CD14-positive monocyte (primary cell): Measurements from ENCODE around the gene BIK. TPM values are rescaled to one million over a fixed set of nuclear protein-coding genes. Genes with fewer than 3 reads are reported as not detected.

ENCODE experiments used
- DNase-seq, 3 donors: peaks; one replicate each; pipeline ENCODE4 v3.0.0-alpha.2; 2011 to 2022
- H2AFZ ChIP-seq: 2 replicates; pipeline ENCODE4 v1.6.0; 2012; ENCODE audit warnings: mild to moderate bottlenecking, low read depth, low read length, inconsistent platforms; ENCODE audit not compliant: insufficient read depth, poor library complexity, severe bottlenecking
- H3K27ac ChIP-seq, 2 donors: 1 replicate in 1 of 2; 2 replicates in 1 of 2; pipeline ENCODE4 v1.5.1; 2012 to 2013; ENCODE audit warnings: low read length in 2 of 2, control low read depth in 1 of 2, inconsistent platforms in 1 of 2, low read depth in 1 of 2, mild to moderate bottlenecking in 1 of 2
- H3K27me3 ChIP-seq, 2 donors: one replicate each; pipeline versions ENCODE4 v1.6.0 to v1.6.1; 2011 to 2013; ENCODE audit warnings: low read length in 2 of 2; ENCODE audit not compliant: control insufficient read depth in 2 of 2, insufficient read depth in 2 of 2
- H3K36me3 ChIP-seq, 2 donors: replicated peaks in 1 of 2; 1 replicate in 1 of 2; 2 replicates in 1 of 2; pipeline versions ENCODE4 v1.5.1 to v1.6.1; 2012 to 2013; ENCODE audit warnings: low read length in 2 of 2, control low read depth in 1 of 2, inconsistent platforms in 1 of 2, mild to moderate bottlenecking in 1 of 2; ENCODE audit not compliant: insufficient read depth in 2 of 2, control insufficient read depth in 1 of 2
- H3K4me1 ChIP-seq, 2 donors: 1 replicate in 1 of 2; 2 replicates in 1 of 2; pipeline versions ENCODE4 v1.5.1 to v1.6.1; 2012 to 2013; ENCODE audit warnings: low read length in 2 of 2, control low read depth in 1 of 2, inconsistent platforms in 1 of 2, mild to moderate bottlenecking in 1 of 2, moderate library complexity in 1 of 2; ENCODE audit not compliant: insufficient read depth in 2 of 2, control insufficient read depth in 1 of 2
- H3K4me2 ChIP-seq: replicated peaks from 2 replicates; pipeline ENCODE3; 2012; ENCODE audit warnings: low read length, moderate library complexity, mild to moderate bottlenecking; ENCODE audit not compliant: poor library complexity, severe bottlenecking; ENCODE audit errors: extremely low read depth
- H3K4me3 ChIP-seq, 3 experiments: fragments of 200-600 bp in 1 of 3; sonication (generic) in 1 of 3; replicated peaks in 1 of 3; 1 replicate in 2 of 3; 2 replicates in 1 of 3; pipeline ENCODE4 v1.5.1; 2011 to 2013; ENCODE audit warnings: low read length in 3 of 3, mild to moderate bottlenecking in 3 of 3, control low read depth in 2 of 3, low read depth in 2 of 3, inconsistent platforms in 1 of 3, moderate library complexity in 1 of 3
- H3K79me2 ChIP-seq: 2 replicates; pipeline ENCODE4 v1.6.0; 2012; ENCODE audit warnings: mild to moderate bottlenecking, control low read depth, inconsistent platforms, low read length, moderate library complexity; ENCODE audit not compliant: insufficient read depth
- H3K9ac ChIP-seq: 2 replicates; pipeline ENCODE4 v1.6.0; 2017; ENCODE audit warnings: low read length, mild to moderate bottlenecking; ENCODE audit not compliant: insufficient read depth, poor library complexity, severe bottlenecking
- H3K9me3 ChIP-seq, 2 donors: replicated peaks in 1 of 2; 1 replicate in 1 of 2; 2 replicates in 1 of 2; pipeline versions ENCODE4 v1.5.1 to v1.6.1; 2012 to 2013; ENCODE audit warnings: low read length in 2 of 2, control low read depth in 1 of 2; ENCODE audit not compliant: control insufficient read depth in 1 of 2, insufficient read depth in 1 of 2
- H4K20me1 ChIP-seq: 2 replicates; pipeline ENCODE4 v1.6.0; 2012; ENCODE audit warnings: mild to moderate bottlenecking, low read length, control low read depth, moderate library complexity; ENCODE audit not compliant: insufficient read depth
- H3K27ac Mint-ChIP-seq, 7 donors: one replicate each; pipeline ENCODE4 v1.8.0; 2020; ENCODE audit warnings: mild to moderate bottlenecking in 7 of 7, mixed read lengths in 7 of 7, moderate library complexity in 6 of 7, inconsistent platforms in 2 of 7
- H3K27me3 Mint-ChIP-seq, 3 donors: one replicate each; pipeline ENCODE4 v1.8.0; 2021 to 2022; ENCODE audit warnings: low read depth in 3 of 3, mild to moderate bottlenecking in 3 of 3, mixed read lengths in 3 of 3, moderate library complexity in 3 of 3, inconsistent platforms in 1 of 3
- H3K36me3 Mint-ChIP-seq, 2 donors: one replicate each; pipeline ENCODE4 v1.8.0; 2020; ENCODE audit warnings: mixed read lengths in 2 of 2, inconsistent platforms in 1 of 2, mild to moderate bottlenecking in 1 of 2
- H3K4me1 Mint-ChIP-seq: one replicate; pipeline ENCODE4 v1.8.0; 2020; ENCODE audit warnings: mild to moderate bottlenecking, mixed read lengths
- H3K4me3 Mint-ChIP-seq, 2 donors: one replicate each; pipeline ENCODE4 v1.8.0; 2020; ENCODE audit warnings: mild to moderate bottlenecking in 2 of 2, mixed read lengths in 2 of 2, moderate library complexity in 1 of 2
- H3K9me3 Mint-ChIP-seq, 7 donors: one replicate each; pipeline ENCODE4 v1.8.0; 2020 to 2022; ENCODE audit warnings: mixed read lengths in 7 of 7, mild to moderate bottlenecking in 6 of 7, moderate library complexity in 6 of 7, inconsistent platforms in 2 of 7
- whole genome bisulfite sequencing: methylation state at CpG from one replicate; pipeline ENCODE4 v1.1.5; 2013; ENCODE audit warnings: missing lambda C conversion rate; ENCODE audit not compliant: insufficient coverage; 5-methylcytosine and 5-hydroxymethylcytosine counted together
- intact Hi-C, 2 donors: fragments of 100-400 bp; cut with micrococcal nuclease; formaldehyde crosslinking; loops; one replicate each; pipeline versions ENCODE4 v1.15.0 to v1.15.1; 2023
- polyA plus RNA-seq, 3 donors: library from polyadenylated mRNA; depleted of rRNA in 1 of 3; unstranded in 2 of 3; stranded (reverse) in 1 of 3; fragments of 300-500 nt in 2 of 3; fragments of >200 nt in 1 of 3; fragmentation: Illumina TruSeq in 2 of 3; gene quantifications; 1 replicate in 2 of 3; 2 replicates in 1 of 3; pipeline ENCODE4 v1.2.3, GENCODE V29; 2012 to 2021
- TF ChIP-seq, protein P1 (sequence below): fragments of 200-600 bp; IDR thresholded peaks from one replicate; pipeline ENCODE4 v1.8.0; 2022; ENCODE audit warnings: antibody characterized with exemption, mild to moderate bottlenecking

Gene BIK
- polyA plus RNA-seq, 3 donors = 0.96 to 3.1 (median 3.1) TPM

DNA sequence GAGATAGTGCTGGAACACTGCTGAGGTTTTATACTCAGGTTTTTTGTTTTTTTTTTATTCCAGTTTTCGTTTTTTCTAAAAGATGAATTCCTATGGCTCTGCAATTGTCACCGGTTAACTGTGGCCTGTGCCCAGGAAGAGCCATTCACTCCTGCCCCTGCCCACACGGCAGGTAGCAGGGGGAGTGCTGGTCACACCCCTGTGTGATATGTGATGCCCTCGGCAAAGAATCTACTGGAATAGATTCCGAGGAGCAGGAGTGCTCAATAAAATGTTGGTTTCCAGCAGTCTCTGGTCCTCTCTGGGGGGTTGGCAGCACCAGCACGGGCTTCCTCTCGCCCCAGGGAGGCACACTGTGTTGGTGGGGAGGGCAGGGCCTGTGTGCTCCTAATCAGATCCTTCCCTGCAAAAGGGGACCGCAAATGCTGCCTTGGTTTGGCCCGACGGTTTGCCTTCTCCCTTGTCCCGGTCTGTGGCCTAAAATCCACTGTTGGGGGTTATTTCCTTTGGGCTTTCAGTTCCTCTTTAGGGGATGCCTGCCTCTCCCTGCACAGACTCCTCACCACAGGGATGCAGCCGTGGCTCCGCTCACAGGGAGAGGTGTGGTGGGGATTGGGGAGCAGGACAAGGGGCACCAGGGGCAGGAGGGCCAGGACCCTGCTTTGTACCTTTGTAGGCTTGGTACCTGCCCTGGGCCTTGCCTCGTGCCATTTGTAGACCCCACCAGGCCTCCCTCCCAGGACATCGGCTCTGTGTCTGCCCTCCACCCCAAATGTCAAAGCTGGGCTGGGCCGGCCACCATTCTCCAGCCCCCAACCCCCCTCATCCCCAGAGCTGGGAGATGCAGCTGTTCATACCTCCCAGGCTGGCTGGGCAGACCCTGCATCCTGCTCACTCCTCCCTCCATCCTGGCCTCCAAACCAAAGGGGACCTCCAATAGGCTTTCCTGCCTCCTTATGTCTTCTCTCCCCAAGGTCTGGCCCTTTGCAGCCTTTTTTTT lies 19.2 kb downstream of the BIK start:
- peak overlapping the region; percentile 54 for H2AFZ ChIP-seq
- H3K79me2 ChIP-seq = no peaks in the 10 kb centered on the region
- peaks cover 30% of the 10 kb centered on the region for H3K4me1 Mint-ChIP-seq
- peak overlapping the region in 1 of 2 donors; percentile 53 for H3K4me3 Mint-ChIP-seq
- peaks cover 32 to 37% of the 10 kb centered on the region in 2 donors for H3K4me1 ChIP-seq
- peak overlapping the region; percentile 10 for H3K4me2 ChIP-seq
- peaks cover 21 to 38% of the 10 kb centered on the region in 2 donors for H3K36me3 Mint-ChIP-seq
- H3K27ac Mint-ChIP-seq = peak overlapping the region in 1 of 7 donors; percentile 54
- DNase-seq = peak in 2 of 3 donors; percentile 43 to 57
- H3K9ac ChIP-seq = peak overlapping the region; percentile 20
- no peaks in the 10 kb centered on the region for H3K27me3 ChIP-seq
- H3K36me3 ChIP-seq = peaks cover 0 to 33% of the 10 kb centered on the region in 2 donors
- 17% methylated on average over 12 of the region's 16 CpGs for whole genome bisulfite sequencing
- intact Hi-C loops = no loop called here
- H4K20me1 ChIP-seq = peaks cover 4% of the 10 kb centered on the region
- no peaks in the 10 kb centered on the region for H3K9me3 ChIP-seq
- H3K9me3 Mint-ChIP-seq = peaks cover 0 to 2% (median 0%) of the 10 kb centered on the region in 7 donors
- peak overlapping the region in 1 of 3 experiments; percentile 12 for H3K4me3 ChIP-seq
- H3K27me3 Mint-ChIP-seq = peaks cover 3 to 6% (median 5%) of the 10 kb centered on the region in 3 donors
- H3K27ac ChIP-seq = no peak overlapping the region
- TF ChIP-seq, protein P1, sequence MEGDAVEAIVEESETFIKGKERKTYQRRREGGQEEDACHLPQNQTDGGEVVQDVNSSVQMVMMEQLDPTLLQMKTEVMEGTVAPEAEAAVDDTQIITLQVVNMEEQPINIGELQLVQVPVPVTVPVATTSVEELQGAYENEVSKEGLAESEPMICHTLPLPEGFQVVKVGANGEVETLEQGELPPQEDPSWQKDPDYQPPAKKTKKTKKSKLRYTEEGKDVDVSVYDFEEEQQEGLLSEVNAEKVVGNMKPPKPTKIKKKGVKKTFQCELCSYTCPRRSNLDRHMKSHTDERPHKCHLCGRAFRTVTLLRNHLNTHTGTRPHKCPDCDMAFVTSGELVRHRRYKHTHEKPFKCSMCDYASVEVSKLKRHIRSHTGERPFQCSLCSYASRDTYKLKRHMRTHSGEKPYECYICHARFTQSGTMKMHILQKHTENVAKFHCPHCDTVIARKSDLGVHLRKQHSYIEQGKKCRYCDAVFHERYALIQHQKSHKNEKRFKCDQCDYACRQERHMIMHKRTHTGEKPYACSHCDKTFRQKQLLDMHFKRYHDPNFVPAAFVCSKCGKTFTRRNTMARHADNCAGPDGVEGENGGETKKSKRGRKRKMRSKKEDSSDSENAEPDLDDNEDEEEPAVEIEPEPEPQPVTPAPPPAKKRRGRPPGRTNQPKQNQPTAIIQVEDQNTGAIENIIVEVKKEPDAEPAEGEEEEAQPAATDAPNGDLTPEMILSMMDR = no peak

DNA sequence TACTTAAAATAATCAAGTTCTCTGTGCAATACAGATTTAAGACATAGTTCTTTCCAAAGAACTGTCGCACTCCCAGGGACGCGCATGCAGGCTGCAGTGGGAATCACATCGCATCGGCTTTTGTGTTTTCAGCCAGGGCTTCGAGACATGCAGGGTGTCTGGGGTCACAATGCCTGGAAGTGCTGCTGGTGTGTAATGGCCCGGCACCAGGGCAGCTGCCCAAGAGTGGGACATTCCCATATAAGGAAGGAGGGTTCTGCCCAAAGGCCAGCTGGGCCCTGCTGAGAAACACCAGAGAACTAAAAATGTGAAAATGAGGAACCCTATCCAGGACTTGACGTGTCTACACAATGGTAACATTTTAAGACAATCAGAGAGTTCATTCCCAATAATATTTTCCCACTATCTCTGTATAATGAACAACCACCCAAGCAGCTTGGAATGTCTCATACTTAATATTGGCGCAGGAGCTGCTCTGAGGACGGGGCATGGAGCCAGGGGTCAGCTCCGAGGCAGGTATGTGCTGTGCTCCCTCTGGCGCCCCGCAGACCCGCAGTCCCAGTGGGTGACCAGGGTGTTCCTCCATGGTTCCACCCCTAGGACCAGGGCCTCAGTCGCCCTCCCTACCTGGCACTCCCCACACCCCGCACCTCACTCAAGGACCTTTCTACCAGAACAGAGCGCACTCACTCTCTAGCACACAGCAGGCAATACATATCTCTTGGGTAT lies 21.4 kb downstream of the BIK start:
- H3K4me3 Mint-ChIP-seq = no peak overlapping the region

More for the DNA sequence above, 21.4 kb downstream of the BIK start:
- no peak for DNase-seq
- WGBS = 93% methylated on average over 10 of the region's 17 CpGs
- H3K27me3 ChIP-seq = no peaks in the 10 kb centered on the region
- peaks cover 8 to 47% of the 10 kb centered on the region in 2 donors for H3K36me3 ChIP-seq
- no peak overlapping the region for H3K4me3 ChIP-seq
- Mint-ChIP-seq H3K9me3 (peaks cover 0 to 2% (median 0%) of the 10 kb centered on the region in 7 donors), H3K36me3 (peaks cover 25 to 53% of the 10 kb centered on the region in 2 donors), H3K4me1 (peaks cover 32% of the 10 kb centered on the region), H3K27ac (peak overlapping the region in 1 of 7 donors; percentile 71), H3K27me3 (peaks cover 0 to 6% (median 4%) of the 10 kb centered on the region in 3 donors)
- TF ChIP-seq, protein P1 = no peak
- intact Hi-C loops = no loop called here
- H3K79me2 ChIP-seq = no peaks in the 10 kb centered on the region
- H3K4me1 ChIP-seq = peaks cover 37 to 43% of the 10 kb centered on the region in 2 donors
- peaks cover 4% of the 10 kb centered on the region for H4K20me1 ChIP-seq
- no peak overlapping the region for H3K27ac ChIP-seq
- H3K4me2 ChIP-seq = no peak overlapping the region
- H3K9me3 ChIP-seq = no peaks in the 10 kb centered on the region
- H2AFZ ChIP-seq = no peak overlapping the region
- H3K9ac ChIP-seq = no peak overlapping the region
